ENCODE data around the gene CFAP61.

The CFAP61 gene

GRCh38 chr20:20012541-20012940, 39.8 kb upstream of the CFAP61 start:
- H3K27ac ChIP-seq (ENCODE audit: low read depth, low read length), result no peak overlapping the region
- H3F3A ChIP-seq (ENCODE audit: insufficient read depth), result peaks cover 6% of the 10 kb centered on the region; the same call in 1 of the 2 replicates
- no peak overlapping the region for H3K9ac ChIP-seq (ENCODE audit: low read length)
- no peaks in the 10 kb centered on the region for H3K36me3 ChIP-seq (ENCODE audit: low read length)
- no peaks in the 10 kb centered on the region for H3K9me3 ChIP-seq (ENCODE audit: insufficient read depth, low read length)
- no peaks in the 10 kb centered on the region for H3K9me2 ChIP-seq (replicated peaks; ENCODE audit: insufficient read depth, low read length)
- no peaks in the 10 kb centered on the region for H3K27me3 ChIP-seq (ENCODE audit: low read length)
- H3K4me3 ChIP-seq (ENCODE audit: insufficient read depth, low read length, poor library complexity, severe bottlenecking), result no peak overlapping the region
- TF ChIP-seq, protein P1, sequence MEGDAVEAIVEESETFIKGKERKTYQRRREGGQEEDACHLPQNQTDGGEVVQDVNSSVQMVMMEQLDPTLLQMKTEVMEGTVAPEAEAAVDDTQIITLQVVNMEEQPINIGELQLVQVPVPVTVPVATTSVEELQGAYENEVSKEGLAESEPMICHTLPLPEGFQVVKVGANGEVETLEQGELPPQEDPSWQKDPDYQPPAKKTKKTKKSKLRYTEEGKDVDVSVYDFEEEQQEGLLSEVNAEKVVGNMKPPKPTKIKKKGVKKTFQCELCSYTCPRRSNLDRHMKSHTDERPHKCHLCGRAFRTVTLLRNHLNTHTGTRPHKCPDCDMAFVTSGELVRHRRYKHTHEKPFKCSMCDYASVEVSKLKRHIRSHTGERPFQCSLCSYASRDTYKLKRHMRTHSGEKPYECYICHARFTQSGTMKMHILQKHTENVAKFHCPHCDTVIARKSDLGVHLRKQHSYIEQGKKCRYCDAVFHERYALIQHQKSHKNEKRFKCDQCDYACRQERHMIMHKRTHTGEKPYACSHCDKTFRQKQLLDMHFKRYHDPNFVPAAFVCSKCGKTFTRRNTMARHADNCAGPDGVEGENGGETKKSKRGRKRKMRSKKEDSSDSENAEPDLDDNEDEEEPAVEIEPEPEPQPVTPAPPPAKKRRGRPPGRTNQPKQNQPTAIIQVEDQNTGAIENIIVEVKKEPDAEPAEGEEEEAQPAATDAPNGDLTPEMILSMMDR (IDR thresholded peaks at IDR 0.05; ENCODE audit: insufficient read depth, low read length, poor library complexity, severe bottlenecking), result no peak
- no peak for TF ChIP-seq EZH2phosphoT487 (conservative IDR thresholded peaks at IDR 0.05; ENCODE audit: low read length)
- H3K79me2 ChIP-seq (ENCODE audit: insufficient read depth, low read length), result peaks cover 3% of the 10 kb centered on the region; the same call in 1 of the 2 replicates
- H4K20me1 ChIP-seq (ENCODE audit: low read depth, low read length), result no peaks in the 10 kb centered on the region
- H3K4me2 ChIP-seq (ENCODE audit: low read depth, low read length, poor library complexity, severe bottlenecking), result no peak overlapping the region
- no peak overlapping the region for H2AFZ ChIP-seq (ENCODE audit: low read depth, low read length, severe bottlenecking)

- Histone ChIP-seq H3F3A (ENCODE audit: insufficient read depth) (peaks cover 6% of the 10 kb centered on the region; the same call in 1 of the 2 replicates), H3K9me3 (ENCODE audit: insufficient read depth, low read length) (no peaks in the 10 kb centered on the region), H3K36me3 (ENCODE audit: low read length) (no peaks in the 10 kb centered on the region), H3K27ac (ENCODE audit: low read depth, low read length) (no peak overlapping the region), H3K4me3 (ENCODE audit: insufficient read depth, low read length, poor library complexity, severe bottlenecking) (no peak overlapping the region), H3K9me2 (replicated peaks; ENCODE audit: insufficient read depth, low read length) (no peaks in the 10 kb centered on the region), H3K27me3 (ENCODE audit: low read length) (no peaks in the 10 kb centered on the region), H3K79me2 (ENCODE audit: insufficient read depth, low read length) (peaks cover 24% of the 10 kb centered on the region), H4K20me1 (ENCODE audit: low read depth, low read length) (no peaks in the 10 kb centered on the region), H3K9ac (ENCODE audit: low read length) (no peak overlapping the region), H3K4me2 (ENCODE audit: low read depth, low read length, poor library complexity, severe bottlenecking) (no peak overlapping the region), H2AFZ (ENCODE audit: low read depth, low read length, severe bottlenecking) (no peak overlapping the region)
- no peak for TF ChIP-seq EZH2phosphoT487 (conservative IDR thresholded peaks at IDR 0.05; ENCODE audit: low read length)
- TF ChIP-seq, protein P1 (IDR thresholded peaks at IDR 0.05; ENCODE audit: insufficient read depth, low read length, poor library complexity, severe bottlenecking), result no peak
These were observed 37.7 kb upstream of the CFAP61 start for GRCh38 chr20:20014659-20015058.

DNA sequence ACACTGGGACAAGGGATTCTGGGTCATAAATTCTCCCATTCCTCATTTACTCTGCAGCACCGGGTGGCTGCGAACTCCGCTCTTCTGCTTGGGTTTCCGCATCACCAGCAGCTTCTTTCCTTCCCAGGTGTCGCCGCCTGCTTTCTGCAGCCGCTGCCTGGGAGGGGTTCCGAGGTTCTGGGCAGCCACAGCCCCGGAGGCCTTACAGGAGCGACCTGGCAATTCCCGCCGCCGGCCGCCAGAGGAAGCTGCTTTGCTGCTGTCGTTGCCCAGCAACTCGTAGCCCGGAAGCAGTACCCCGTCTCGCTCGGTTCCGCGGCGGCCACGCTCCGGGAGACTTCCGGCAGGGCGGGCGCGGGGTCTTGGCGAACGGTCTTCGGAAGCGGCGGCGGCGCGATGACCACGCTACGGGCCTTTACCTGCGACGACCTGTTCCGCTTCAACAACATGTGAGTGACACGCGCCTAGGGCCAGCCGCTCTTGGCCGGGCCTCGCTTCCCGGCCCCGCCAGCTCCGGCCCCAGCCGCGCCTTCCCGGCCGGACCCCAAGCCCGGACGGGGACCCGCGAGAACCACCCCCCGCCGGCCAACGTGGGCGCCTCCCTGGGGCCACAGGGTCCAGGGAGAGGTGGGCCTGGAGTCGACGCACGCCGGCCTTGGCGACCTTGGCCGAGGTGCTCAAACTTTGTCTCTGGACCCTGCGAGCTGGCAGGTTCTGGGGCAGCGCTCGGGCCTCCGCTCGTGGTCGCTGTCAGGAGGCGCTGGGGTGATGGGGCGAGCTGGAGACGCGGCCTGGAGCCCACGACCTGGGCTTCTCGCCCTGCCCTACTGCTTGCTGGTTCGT, 35.1 kb upstream of the CFAP61 start, which contains the start of gene NAA20:
Gene NAA20 (plus strand): TSS at position 362 of the 843 bp plus-strand sequence. CDS start 35 bp downstream, at position 397.
- peaks cover 6% of the 10 kb centered on the region; the same call in 1 of the 2 replicates for H3F3A ChIP-seq (ENCODE audit: insufficient read depth)
- no peaks in the 10 kb centered on the region for H3K9me2 ChIP-seq (replicated peaks; ENCODE audit: insufficient read depth, low read length)
- no peaks in the 10 kb centered on the region for H3K27me3 ChIP-seq (ENCODE audit: low read length)
- H4K20me1 ChIP-seq (ENCODE audit: low read depth, low read length), result peaks cover 6% of the 10 kb centered on the region; the same call in 1 of the 2 replicates
- peaks cover 48% of the 10 kb centered on the region for H3K79me2 ChIP-seq (ENCODE audit: insufficient read depth, low read length)
- peak within 1 kb of the TSS; percentile 83 for H3K4me2 ChIP-seq (ENCODE audit: low read depth, low read length, poor library complexity, severe bottlenecking)
- H2AFZ ChIP-seq (ENCODE audit: low read depth, low read length, severe bottlenecking), result peak within 1 kb of the TSS; percentile 95
- no peak for TF ChIP-seq EZH2phosphoT487 (conservative IDR thresholded peaks at IDR 0.05; ENCODE audit: low read length)
- TF ChIP-seq, protein P1 (IDR thresholded peaks at IDR 0.05; ENCODE audit: insufficient read depth, low read length, poor library complexity, severe bottlenecking), result no peak
- H3K36me3 ChIP-seq (ENCODE audit: low read length), result no peaks in the 10 kb centered on the region
- H3K27ac ChIP-seq (ENCODE audit: low read depth, low read length), result no peak within 1 kb of the TSS; the same call in 1 of the 2 replicates
- no peaks in the 10 kb centered on the region for H3K9me3 ChIP-seq (ENCODE audit: insufficient read depth, low read length)
- peak within 1 kb of the TSS; percentile 87 for H3K9ac ChIP-seq (ENCODE audit: low read length)
- peak within 1 kb of the TSS; percentile 76 for H3K4me3 ChIP-seq (ENCODE audit: insufficient read depth, low read length, poor library complexity, severe bottlenecking)
